Neural crest cell (in vitro differentiated cells): ENCODE measurements around the gene MRPS17. TPM values are rescaled to one million over a fixed set of nuclear protein-coding genes. Genes with fewer than 3 reads are reported as not detected.
"Not testable (repeated sequence)": the region's sequence is repeated elsewhere in the genome, so short reads cannot be mapped to it uniquely, and the experiment has no call there.

Experiments
- DNase-seq: peaks from one replicate; pipeline ENCODE4 v3.0.0; 2021; ENCODE audit warnings: low read depth, mixed read lengths, low spot score
- H3K27ac Mint-ChIP-seq: one replicate; pipeline ENCODE4 v1.8.0; 2021; ENCODE audit warnings: mild to moderate bottlenecking, mixed read lengths; ENCODE audit not compliant: unreplicated experiment
- H3K27me3 Mint-ChIP-seq: 2 replicates; pipeline ENCODE4 v1.8.0; 2021; ENCODE audit warnings: low read depth, mild to moderate bottlenecking, mixed read lengths
- H3K36me3 Mint-ChIP-seq: 2 replicates; pipeline ENCODE4 v1.8.0; 2021; ENCODE audit warnings: low read depth, mild to moderate bottlenecking, mixed read lengths
- H3K4me1 Mint-ChIP-seq: 2 replicates; pipeline ENCODE4 v1.8.0; 2021; ENCODE audit warnings: mixed read lengths
- H3K4me3 Mint-ChIP-seq: one replicate; pipeline ENCODE4 v1.8.0; 2021; ENCODE audit warnings: mild to moderate bottlenecking, mixed read lengths
- H3K9me3 Mint-ChIP-seq: 2 replicates; pipeline ENCODE4 v1.8.0; 2021; ENCODE audit warnings: mixed read lengths
- total RNA-seq: library from RNA; stranded (reverse); gene quantifications from 2 replicates; pipeline ENCODE4 v1.2.1, GENCODE V29; 2021
- TF ChIP-seq, protein P1 (sequence below): fragments of 200-600 bp; sonication (generic); conservative IDR thresholded peaks from 2 replicates; pipeline ENCODE4 v1.5.0; 2021; ENCODE audit warnings: antibody characterized with exemption, mild to moderate bottlenecking

Gene MRPS17
- total RNA-seq, 1 donor from 2014 or later: 20.3 TPM

DNA sequence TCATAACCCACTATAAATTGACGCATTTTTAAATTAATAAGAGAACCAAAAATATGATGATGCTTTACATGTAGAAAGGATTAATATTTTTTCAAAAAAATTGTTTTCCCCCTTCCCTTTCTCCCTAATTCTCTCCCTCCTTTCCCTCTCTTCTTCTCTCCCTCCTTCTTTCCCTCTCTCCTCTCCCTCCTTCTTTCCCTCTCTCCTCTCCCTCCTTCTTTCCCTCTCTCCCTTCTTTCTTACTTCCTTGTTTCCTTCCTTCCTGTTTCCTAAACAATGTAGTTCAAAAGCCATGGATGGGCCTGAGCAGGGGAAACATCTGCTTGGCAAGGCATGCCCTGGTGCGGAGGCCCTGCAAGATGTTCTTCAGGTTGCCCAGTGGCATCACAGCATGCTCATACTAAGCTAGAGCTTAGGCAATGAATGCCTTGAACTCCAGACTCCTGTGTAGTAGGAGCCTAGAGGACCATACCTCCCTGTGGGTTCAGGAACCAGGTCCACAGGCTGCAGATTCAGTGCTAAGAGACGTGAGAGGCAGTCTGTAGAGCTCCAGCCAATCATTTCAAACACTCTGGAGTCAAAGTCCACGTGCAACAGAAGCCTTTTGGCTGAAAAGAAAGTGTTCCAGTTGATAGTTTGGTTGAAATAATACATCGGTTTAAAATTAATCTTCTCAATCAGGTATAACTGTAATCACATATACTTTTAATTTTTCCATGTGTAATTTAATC, 20.1 kb upstream of the MRPS17 start:
- H3K9me3 Mint-ChIP-seq: peaks cover 5% of the 10 kb centered on the region
- DNase-seq: no peak
- no peak overlapping the region for H3K27ac Mint-ChIP-seq
- no peaks in the 10 kb centered on the region for H3K4me1 Mint-ChIP-seq
- peaks cover 53% of the 10 kb centered on the region for H3K36me3 Mint-ChIP-seq
- H3K4me3 Mint-ChIP-seq: no peak overlapping the region
- no peaks in the 10 kb centered on the region for H3K27me3 Mint-ChIP-seq
- TF ChIP-seq, protein P1, sequence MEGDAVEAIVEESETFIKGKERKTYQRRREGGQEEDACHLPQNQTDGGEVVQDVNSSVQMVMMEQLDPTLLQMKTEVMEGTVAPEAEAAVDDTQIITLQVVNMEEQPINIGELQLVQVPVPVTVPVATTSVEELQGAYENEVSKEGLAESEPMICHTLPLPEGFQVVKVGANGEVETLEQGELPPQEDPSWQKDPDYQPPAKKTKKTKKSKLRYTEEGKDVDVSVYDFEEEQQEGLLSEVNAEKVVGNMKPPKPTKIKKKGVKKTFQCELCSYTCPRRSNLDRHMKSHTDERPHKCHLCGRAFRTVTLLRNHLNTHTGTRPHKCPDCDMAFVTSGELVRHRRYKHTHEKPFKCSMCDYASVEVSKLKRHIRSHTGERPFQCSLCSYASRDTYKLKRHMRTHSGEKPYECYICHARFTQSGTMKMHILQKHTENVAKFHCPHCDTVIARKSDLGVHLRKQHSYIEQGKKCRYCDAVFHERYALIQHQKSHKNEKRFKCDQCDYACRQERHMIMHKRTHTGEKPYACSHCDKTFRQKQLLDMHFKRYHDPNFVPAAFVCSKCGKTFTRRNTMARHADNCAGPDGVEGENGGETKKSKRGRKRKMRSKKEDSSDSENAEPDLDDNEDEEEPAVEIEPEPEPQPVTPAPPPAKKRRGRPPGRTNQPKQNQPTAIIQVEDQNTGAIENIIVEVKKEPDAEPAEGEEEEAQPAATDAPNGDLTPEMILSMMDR: no peak

DNA sequence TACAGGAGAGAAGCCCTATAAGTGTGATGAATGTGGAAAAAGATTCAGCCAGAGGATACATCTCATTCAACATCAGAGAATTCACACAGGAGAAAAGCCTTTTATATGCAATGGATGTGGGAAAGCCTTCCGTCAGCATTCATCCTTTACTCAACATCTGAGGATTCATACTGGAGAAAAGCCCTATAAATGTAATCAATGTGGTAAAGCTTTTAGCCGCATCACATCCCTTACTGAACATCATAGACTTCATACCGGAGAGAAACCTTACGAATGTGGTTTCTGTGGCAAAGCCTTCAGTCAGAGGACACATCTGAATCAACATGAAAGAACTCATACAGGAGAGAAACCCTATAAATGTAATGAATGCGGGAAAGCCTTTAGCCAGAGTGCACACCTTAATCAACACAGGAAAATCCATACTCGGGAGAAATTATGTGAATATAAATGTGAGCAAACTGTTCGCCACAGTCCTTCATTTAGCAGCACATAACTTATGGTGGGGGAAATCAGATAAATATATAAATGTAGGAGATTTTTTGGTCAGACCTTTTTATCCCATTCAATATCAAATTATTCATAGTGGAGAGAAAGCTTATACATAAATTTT, 12.1 kb upstream of the MRPS17 start:
- H3K27me3 Mint-ChIP-seq: no peaks in the 10 kb centered on the region
- H3K27ac Mint-ChIP-seq: no peak overlapping the region
- no peak overlapping the region for H3K4me3 Mint-ChIP-seq
- DNase-seq: no peak
- no peaks in the 10 kb centered on the region for H3K4me1 Mint-ChIP-seq
- peaks cover 25% of the 10 kb centered on the region for H3K9me3 Mint-ChIP-seq
- TF ChIP-seq, protein P1: no peak
- H3K36me3 Mint-ChIP-seq: peaks cover 61% of the 10 kb centered on the region

DNA sequence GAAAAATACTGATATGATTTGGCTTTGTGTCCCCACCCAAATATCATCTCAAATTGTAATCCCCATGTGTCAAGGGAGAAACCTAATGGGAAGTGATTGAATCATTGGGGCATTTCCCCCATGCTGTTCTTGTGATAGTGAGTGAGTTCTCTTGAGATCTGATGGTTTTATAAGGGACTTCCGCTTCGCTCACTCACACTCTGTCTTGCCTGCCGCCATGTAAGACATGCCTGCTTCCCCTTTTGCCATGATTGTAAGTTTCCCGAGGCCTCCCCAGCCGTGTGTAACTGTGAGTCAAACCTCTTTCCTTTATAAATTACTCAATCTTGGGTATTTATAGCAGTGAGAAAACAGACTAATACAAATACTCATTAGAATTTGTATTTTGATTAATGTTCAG, 5.1 kb upstream of the MRPS17 start:
- Mint-ChIP-seq H3K27me3 (no peaks in the 10 kb centered on the region), H3K36me3 (peaks cover 28% of the 10 kb centered on the region), H3K4me3 (no peak overlapping the region), H3K4me1 (peaks cover under 1% of the 10 kb centered on the region), H3K27ac (no peak overlapping the region), H3K9me3 (peaks cover 12% of the 10 kb centered on the region)
- TF ChIP-seq, protein P1: no peak
- DNase-seq: no peak

DNA sequence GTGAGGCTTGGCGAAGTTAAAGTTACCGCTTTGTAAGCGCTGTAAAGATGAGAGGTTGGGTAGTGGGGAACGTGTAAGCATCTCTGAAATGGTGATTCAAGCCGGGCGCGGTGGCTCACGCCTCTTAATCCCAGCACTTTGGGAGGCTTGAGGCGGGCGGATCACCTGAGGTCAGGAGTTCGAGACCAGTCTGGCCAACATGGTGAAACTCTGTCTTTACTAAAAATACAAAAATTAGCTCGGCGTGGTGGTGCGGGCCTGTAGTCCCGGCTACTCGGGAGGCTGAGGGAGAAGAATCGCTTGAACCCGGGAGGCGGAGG, 635 bp downstream of the MRPS17 start:
- DNase-seq, H3K9me3 Mint-ChIP-seq, H3K27me3 Mint-ChIP-seq: not testable (repeated sequence)
- Mint-ChIP-seq H3K4me1 (peaks cover 13% of the 10 kb centered on the region), H3K4me3 (peak overlapping the region; percentile 98), H3K27ac (peak overlapping the region; percentile 95), H3K36me3 (peaks cover 13% of the 10 kb centered on the region)

DNA sequence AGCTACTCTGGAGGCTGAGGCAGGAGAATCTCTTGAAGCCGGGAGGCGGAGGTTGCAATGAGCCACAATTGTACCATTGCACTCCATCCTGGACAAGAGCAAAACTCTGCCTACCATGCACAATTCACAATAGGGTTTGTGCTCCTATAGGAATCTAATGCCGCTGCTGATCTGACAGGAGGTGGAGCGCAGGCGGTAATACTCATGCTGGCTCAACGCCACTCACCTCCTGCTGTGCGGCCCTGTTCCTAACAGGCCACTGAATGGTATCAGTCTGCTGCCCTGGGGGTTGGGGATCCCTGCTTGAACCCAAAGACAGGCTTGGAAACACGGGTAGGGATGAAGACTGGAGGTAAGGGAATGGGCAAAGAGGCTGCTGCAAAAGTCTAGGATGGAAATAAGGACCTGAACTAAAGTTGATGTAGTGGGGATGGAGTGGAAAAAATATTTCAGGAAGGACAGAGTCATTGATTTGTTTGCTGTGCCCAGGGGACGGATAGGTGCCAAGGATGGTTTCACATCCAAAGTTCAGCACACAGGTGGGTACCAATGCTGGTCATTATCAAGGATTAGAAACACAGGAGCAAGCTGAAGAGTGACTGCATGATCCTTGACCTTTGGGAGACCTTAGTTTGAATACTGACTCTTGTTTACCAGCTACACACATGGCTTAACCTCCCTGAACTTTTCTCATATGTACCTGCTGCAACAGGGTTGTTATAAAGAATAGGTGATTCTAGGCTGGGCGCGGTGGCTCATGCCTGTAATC, 2.2 kb downstream of the MRPS17 start:
- H3K4me1 Mint-ChIP-seq: peaks cover 13% of the 10 kb centered on the region
- peak overlapping the region; percentile 85 for H3K4me3 Mint-ChIP-seq
- H3K27ac Mint-ChIP-seq: no peak overlapping the region
- H3K36me3 Mint-ChIP-seq: peaks cover 15% of the 10 kb centered on the region
- TF ChIP-seq, protein P1: no peak
- no peaks in the 10 kb centered on the region for H3K9me3 Mint-ChIP-seq
- DNase-seq: no peak
- no peaks in the 10 kb centered on the region for H3K27me3 Mint-ChIP-seq

DNA sequence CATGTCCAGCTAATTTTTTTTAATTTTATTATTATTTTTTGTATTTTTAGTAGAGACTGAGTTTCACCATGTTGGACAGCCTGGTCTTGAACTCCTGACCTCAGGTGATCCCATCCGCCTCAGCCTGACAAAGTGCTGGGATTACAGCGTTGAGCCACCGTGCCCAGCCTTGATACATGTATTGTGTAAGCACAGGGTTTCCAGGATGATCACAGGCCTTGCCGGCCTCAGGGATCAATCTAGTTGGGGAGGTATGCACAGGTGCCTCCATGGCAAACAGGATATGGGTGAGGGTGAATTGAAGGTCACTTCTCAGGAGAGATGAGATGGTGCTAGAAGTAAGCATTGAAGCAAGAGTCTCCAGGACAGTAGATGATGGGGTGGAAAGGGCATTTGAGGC, 5.5 kb downstream of the MRPS17 start:
- H3K27ac Mint-ChIP-seq: no peak overlapping the region
- peaks cover 15% of the 10 kb centered on the region for H3K36me3 Mint-ChIP-seq
- DNase-seq: no peak
- H3K4me1 Mint-ChIP-seq: peaks cover 6% of the 10 kb centered on the region
- TF ChIP-seq, protein P1: no peak
- H3K9me3 Mint-ChIP-seq: no peaks in the 10 kb centered on the region
- no peaks in the 10 kb centered on the region for H3K27me3 Mint-ChIP-seq
- peak overlapping the region; percentile 6 for H3K4me3 Mint-ChIP-seq
